Activated CD8-positive, alpha-beta memory T cell treated with anti-CD3 and anti-CD28 coated beads for 4 hours (primary cell): Measurements from ENCODE around the gene KDR.

Experiments
- DNase-seq, 2 donors: peaks; one replicate each; pipeline ENCODE4 v3.0.0-alpha.2; 2020; ENCODE audit warnings: low read depth in 2 of 2

Gene KDR

GRCh38 chr4:55125087-55125721 lies at the start of gene KDR:
KDR (minus strand) TSS chr4:55125595; CDS start chr4:55125293, 302 bp downstream.
- no peak for DNase-seq

- DNase-seq = no peak
Observed at GRCh38 chr4:55173580-55173979, 48.2 kb upstream of the KDR start.

GRCh38 chr4:55172694-55173287 lies 47.4 kb upstream of the KDR start:
- no peak for DNase-seq

- DNase-seq = no peak
Observed at GRCh38 chr4:55170462-55170861, 45.1 kb upstream of the KDR start.

GRCh38 chr4:55169352-55169961 lies 44.1 kb upstream of the KDR start:
- DNase-seq = no peak

- DNase-seq = no peak
Observed at GRCh38 chr4:55162396-55162795, 37.0 kb upstream of the KDR start.

GRCh38 chr4:55161739-55162138 lies 36.3 kb upstream of the KDR start:
- DNase-seq = no peak

GRCh38 chr4:55159851-55160250 lies 34.5 kb upstream of the KDR start:
- no peak for DNase-seq

- no peak for DNase-seq
Observed at GRCh38 chr4:55158957-55159356, 33.6 kb upstream of the KDR start.

GRCh38 chr4:55157559-55158277 lies 32.3 kb upstream of the KDR start:
- DNase-seq = no peak

GRCh38 chr4:55154933-55155332 lies 29.5 kb upstream of the KDR start:
- DNase-seq = no peak

GRCh38 chr4:55154290-55154880 lies 29.0 kb upstream of the KDR start:
- no peak for DNase-seq

- DNase-seq = no peak
Observed at GRCh38 chr4:55143858-55144257, 18.5 kb upstream of the KDR start.

- DNase-seq = no peak
Observed at GRCh38 chr4:55138367-55138766, 13.0 kb upstream of the KDR start.

GRCh38 chr4:55136634-55137033 lies 11.2 kb upstream of the KDR start:
- no peak for DNase-seq

- no peak for DNase-seq
Observed at GRCh38 chr4:55133951-55134350, 8.6 kb upstream of the KDR start.

- DNase-seq = no peak
Observed at GRCh38 chr4:55132775-55133174, 7.4 kb upstream of the KDR start.

GRCh38 chr4:55127521-55127920 lies 2.1 kb upstream of the KDR start:
- no peak for DNase-seq

GRCh38 chr4:55127053-55127452 lies 1.7 kb upstream of the KDR start:
- DNase-seq = no peak

GRCh38 chr4:55125763-55126541 lies 557 bp upstream of the KDR start:
- no peak for DNase-seq

GRCh38 chr4:55124322-55125076 lies 896 bp downstream of the KDR start:
- DNase-seq = no peak
